MG63 (cell line): ENCODE measurements around the gene HPSE2. TPM values are rescaled to one million over a fixed set of nuclear protein-coding genes. Genes with fewer than 3 reads are reported as not detected.
A peak's percentile ranks its signal among the peaks of the same experiment; 100 is the strongest.

Experiments
- DNase-seq: peaks from one replicate; pipeline ENCODE4 v3.0.0-alpha.2; 2020
- H3K27me3 ChIP-seq: fragments of 250-450 bp; sonication (Bioruptor Pico); 2 replicates; pipeline ENCODE4 v1.5.1; 2020; ENCODE audit warnings: mild to moderate bottlenecking, moderate library complexity
- H3K36me3 ChIP-seq: fragments of 250-450 bp; sonication (Bioruptor Pico); 2 replicates; pipeline ENCODE4 v1.5.1; 2020; ENCODE audit warnings: mild to moderate bottlenecking, moderate library complexity
- H3K4me3 ChIP-seq: fragments of 250-450 bp; sonication (Bioruptor Pico); 2 replicates; pipeline ENCODE4 v1.5.1; 2020; ENCODE audit warnings: mild to moderate bottlenecking, moderate library complexity
- H3K9me3 ChIP-seq: fragments of 250-450 bp; sonication (Bioruptor Pico); 2 replicates; pipeline ENCODE4 v1.5.1; 2020; ENCODE audit warnings: mild to moderate bottlenecking, moderate library complexity
- total RNA-seq: library from RNA; depleted of rRNA; stranded (reverse); fragments of >200 nt; shearing (Covaris generic); gene quantifications from 2 replicates; pipeline ENCODE4 v1.2.3, GENCODE V29; 2014; ENCODE audit warnings: low replicate concordance

The HPSE2 gene
- total RNA-seq, 1 experiment from 2014 or later = not detected

DNA sequence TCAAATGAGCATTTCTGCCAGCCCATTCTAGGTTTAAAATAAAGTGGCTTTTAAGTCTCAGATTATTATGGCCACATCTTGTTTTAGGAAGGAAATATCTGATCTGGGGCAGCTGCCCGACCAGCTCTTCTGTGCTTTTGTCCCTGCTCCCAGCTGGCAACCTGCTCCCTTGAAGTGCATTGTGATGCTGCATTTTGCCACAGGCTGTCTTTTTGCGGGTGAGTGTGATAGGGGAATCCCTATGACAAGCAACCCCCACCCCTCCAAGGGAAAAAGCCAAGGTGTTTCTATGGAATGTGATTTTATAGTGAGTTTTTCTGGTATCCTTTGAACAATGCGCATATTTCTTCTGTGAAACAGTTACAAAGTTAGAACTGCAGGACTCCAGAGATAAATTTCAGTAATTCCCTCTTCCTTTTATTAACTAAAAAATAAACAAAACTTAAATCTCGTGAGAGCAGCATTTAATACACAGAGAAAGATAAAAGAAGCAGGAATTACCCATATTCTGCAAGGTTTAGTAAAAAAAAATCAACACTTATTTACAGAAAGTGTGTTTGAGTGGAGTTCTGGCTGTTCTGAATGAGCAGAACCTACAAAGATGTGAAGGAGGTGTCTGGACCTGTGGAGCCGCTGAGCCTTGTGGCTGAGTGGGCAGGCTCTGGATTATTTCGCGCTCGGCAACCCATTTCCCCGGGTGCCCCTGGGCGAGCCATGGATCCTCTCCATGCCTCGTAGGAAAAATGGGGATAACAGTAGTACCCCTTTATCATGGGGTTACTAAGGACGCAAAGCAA, 778.8 kb downstream of the HPSE2 start:
- Histone ChIP-seq H3K27me3 (no peaks in the 10 kb centered on the region), H3K36me3 (no peaks in the 10 kb centered on the region), H3K4me3 (no peak overlapping the region), H3K9me3 (no peaks in the 10 kb centered on the region)
- DNase-seq = no peak

DNA sequence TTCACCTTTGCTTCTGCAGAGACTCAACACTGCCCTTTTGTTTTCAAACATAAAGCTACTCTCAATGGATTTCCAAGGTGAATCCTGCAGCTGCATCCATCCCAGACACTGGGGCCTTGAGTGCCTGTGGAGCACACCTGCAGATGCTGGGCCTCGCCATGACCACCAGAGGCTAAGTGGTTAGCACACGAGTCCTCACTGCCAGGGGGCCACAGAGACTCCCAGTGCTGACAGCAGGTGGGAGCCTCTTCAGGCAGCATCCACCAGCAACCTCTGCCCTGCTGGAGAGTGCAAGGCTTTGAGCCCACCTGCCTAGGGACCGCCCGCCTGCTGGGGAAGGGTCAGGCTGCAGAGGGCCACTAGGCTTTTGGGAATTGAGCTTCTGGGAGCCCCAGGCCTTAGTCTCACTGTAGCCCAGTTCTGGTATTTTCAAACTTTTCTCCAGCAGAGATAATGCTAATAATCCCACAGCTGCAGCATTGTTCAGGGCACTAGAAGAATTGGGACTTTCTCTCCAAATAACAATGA, 779.5 kb downstream of the HPSE2 start:
- no peak for DNase-seq
- H3K36me3 ChIP-seq = no peaks in the 10 kb centered on the region
- no peaks in the 10 kb centered on the region; the same call in 1 of the 2 replicates for H3K27me3 ChIP-seq
- no peaks in the 10 kb centered on the region for H3K9me3 ChIP-seq
- no peak overlapping the region for H3K4me3 ChIP-seq

- Histone ChIP-seq H3K27me3 (no peaks in the 10 kb centered on the region; the same call in 1 of the 2 replicates), H3K9me3 (no peaks in the 10 kb centered on the region), H3K36me3 (no peaks in the 10 kb centered on the region), H3K4me3 (no peak overlapping the region)
- DNase-seq = no peak
These were observed 781.9 kb downstream of the HPSE2 start for GRCh38 chr10:98453729-98454128.

DNA sequence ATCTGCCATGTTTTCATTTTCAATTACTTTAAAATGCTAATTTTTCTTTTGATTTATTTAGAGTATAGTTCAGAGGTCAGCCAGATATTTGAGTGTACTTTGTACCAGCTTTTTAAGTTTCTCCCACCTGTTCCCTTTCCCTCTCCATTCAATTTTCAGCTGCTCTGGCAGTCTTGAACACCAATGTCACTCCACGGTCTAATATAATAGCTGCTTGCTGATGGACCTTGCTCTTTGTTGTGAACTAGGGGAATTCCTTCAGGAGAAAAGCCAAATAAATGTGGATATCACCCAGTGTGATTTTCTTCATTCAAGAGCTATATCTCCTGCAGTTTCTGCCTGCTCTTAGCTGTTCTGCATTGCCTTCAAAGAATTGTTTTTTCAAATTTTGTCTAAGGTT, 785.0 kb downstream of the HPSE2 start:
- DNase-seq = no peak
- Histone ChIP-seq H3K36me3 (no peaks in the 10 kb centered on the region), H3K27me3 (no peaks in the 10 kb centered on the region; the same call in 1 of the 2 replicates), H3K9me3 (no peaks in the 10 kb centered on the region), H3K4me3 (no peak overlapping the region)

- Histone ChIP-seq H3K4me3 (no peak overlapping the region), H3K9me3 (no peaks in the 10 kb centered on the region), H3K36me3 (peaks cover 8% of the 10 kb centered on the region; the same call in 1 of the 2 replicates), H3K27me3 (no peaks in the 10 kb centered on the region; the same call in 1 of the 2 replicates)
- DNase-seq = no peak
These were observed 786.4 kb downstream of the HPSE2 start for GRCh38 chr10:98449287-98449686.

- no peaks in the 10 kb centered on the region; the same call in 1 of the 2 replicates for H3K27me3 ChIP-seq
- peak; percentile 79 for DNase-seq
- peak within 1 kb of the TSS; percentile 94 for H3K4me3 ChIP-seq
- peaks cover 15% of the 10 kb centered on the region for H3K36me3 ChIP-seq
- H3K9me3 ChIP-seq = no peaks in the 10 kb centered on the region
These were observed 788.9 kb downstream of the HPSE2 start, which contains the start of gene HPS1 for GRCh38 chr10:98446661-98447221. Gene HPS1 (minus strand): TSS chr10:98446935. CDS start chr10:98443240, 3,695 bp downstream.

GRCh38 chr10:98446151-98446660, 789.4 kb downstream of the HPSE2 start:
- Histone ChIP-seq H3K9me3 (no peaks in the 10 kb centered on the region), H3K36me3 (peaks cover 15% of the 10 kb centered on the region), H3K27me3 (no peaks in the 10 kb centered on the region; the same call in 1 of the 2 replicates), H3K4me3 (peak overlapping the region; percentile 94)
- DNase-seq = peak; percentile 42

DNA sequence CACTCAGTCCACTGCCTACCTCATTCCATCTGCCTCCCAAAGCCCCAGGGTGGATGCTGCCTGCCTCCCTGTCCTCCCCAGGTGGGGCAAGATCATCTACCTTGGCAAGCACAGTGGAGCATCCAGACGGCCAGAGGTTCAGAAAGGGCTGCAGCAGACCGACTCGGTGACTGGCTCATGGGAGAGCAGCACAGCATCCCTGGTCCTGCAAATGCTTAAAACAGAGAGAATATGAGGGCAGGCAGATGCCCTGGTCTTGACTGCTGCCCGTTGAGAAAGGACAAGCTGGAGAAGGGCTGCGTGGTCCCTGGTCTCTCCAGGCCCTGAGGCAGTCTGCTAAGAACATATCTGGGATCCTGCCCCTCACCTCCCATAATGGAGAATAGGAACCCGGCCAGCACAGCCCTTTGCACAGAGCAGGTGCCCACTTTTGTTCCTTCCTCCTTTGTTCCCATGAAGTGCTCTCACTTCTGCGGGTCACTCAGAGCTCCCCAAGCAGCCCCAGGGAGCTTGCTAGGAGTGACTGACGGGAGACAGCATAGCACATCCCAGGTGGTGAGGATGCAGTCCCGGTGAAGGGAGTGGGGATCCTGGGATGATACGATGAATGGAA, 790.3 kb downstream of the HPSE2 start:
- no peaks in the 10 kb centered on the region for H3K9me3 ChIP-seq
- no peak for DNase-seq
- no peaks in the 10 kb centered on the region for H3K27me3 ChIP-seq
- H3K36me3 ChIP-seq = peaks cover 15% of the 10 kb centered on the region
- no peak overlapping the region for H3K4me3 ChIP-seq

GRCh38 chr10:98444314-98445006, 791.2 kb downstream of the HPSE2 start:
- no peak overlapping the region for H3K4me3 ChIP-seq
- DNase-seq = no peak
- H3K36me3 ChIP-seq = peaks cover 21% of the 10 kb centered on the region
- H3K27me3 ChIP-seq = no peaks in the 10 kb centered on the region
- H3K9me3 ChIP-seq = no peaks in the 10 kb centered on the region

DNA sequence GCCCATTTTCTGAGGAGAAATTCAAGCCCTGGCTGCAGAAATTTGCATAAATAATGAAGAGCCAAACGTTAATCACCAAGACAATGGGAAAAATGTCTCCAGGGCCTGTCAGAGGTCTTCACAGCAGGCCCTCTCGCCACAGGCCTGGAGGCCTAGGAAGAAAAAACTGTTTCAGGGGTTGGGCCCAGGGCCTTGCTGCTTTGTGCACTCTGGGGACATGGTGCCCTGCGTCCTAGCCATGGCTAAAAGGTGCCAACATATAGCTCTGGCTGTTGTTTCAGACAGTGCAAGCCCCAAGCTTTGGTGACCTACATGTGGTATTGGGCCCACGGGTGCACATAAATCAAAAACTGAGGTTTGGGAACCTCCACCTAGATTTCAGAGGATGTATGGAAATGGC, 796.9 kb downstream of the HPSE2 start:
- H3K27me3 ChIP-seq = no peaks in the 10 kb centered on the region
- no peak for DNase-seq
- H3K4me3 ChIP-seq = no peak overlapping the region
- no peaks in the 10 kb centered on the region for H3K9me3 ChIP-seq
- peaks cover 39% of the 10 kb centered on the region for H3K36me3 ChIP-seq

DNA sequence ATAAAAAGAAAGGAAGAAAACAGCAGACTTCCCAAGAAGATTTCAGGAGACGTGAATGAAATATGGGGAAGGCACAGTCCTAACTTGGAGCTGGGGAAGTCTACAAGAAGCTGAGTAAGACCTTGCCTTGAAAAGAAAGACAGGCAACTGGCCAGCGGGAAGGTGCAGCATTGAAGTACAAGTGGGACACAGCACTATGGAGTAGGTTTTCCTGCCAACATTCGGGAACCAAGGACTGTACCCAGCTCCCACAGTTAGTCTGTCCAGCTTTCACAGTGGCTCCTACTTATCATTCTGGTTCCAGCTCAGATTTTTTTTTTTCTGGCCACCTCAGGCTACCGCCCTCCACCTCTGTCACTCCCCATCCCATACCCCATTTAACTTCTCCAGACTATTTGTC, 798.9 kb downstream of the HPSE2 start:
- no peak for DNase-seq

DNA sequence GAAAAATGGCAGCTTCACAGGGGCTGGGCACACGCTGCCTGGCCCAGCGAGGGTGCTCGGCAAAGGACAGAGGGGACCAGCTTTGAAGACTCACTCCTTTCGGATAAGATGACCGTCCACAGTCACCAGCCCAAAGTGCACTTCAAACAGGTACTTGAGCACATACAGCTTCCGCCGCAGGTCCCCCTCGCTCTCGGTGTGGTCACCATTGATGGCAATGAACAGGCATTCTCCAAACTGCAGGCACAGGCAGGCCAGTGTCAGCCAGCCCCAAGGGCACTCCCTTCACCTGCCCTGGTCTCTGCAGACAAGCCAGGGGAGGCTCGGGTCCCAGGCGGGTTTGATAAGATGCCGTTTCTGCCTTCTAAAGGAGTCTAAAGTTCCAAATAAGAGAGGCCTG, 800.5 kb downstream of the HPSE2 start:
- H3K9me3 ChIP-seq = no peaks in the 10 kb centered on the region
- H3K4me3 ChIP-seq = no peak overlapping the region
- H3K36me3 ChIP-seq = peaks cover 41% of the 10 kb centered on the region
- H3K27me3 ChIP-seq = no peaks in the 10 kb centered on the region
- DNase-seq = no peak

More for the DNA sequence above, 798.9 kb downstream of the HPSE2 start:
- Histone ChIP-seq H3K4me3 (no peak overlapping the region), H3K36me3 (peaks cover 37% of the 10 kb centered on the region), H3K9me3 (no peaks in the 10 kb centered on the region), H3K27me3 (no peaks in the 10 kb centered on the region)

GRCh38 chr10:98433881-98434732, 801.5 kb downstream of the HPSE2 start:
- Histone ChIP-seq H3K36me3 (peaks cover 31% of the 10 kb centered on the region), H3K4me3 (no peak overlapping the region), H3K27me3 (no peaks in the 10 kb centered on the region), H3K9me3 (no peaks in the 10 kb centered on the region)
- DNase-seq = no peak

DNA sequence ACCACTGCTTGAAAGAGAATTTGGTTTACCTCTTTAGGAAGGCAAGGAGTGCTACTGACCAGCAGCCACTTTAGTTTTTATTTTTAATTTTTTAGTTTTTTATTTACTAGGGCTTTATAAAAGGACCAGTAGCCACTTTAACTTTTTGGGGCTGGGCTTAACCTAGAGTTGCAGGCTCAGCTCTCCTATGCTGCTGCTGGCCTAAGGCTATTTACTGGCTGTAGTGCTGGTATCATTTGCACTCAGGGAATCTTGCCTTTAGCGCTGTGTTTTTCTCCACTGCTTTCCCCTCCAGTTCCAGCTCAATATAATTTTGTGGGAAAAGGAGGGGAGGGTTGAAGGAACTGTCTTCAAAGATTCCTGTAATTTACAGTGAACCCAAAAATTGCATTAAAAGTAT, 802.3 kb downstream of the HPSE2 start:
- peaks cover 29% of the 10 kb centered on the region for H3K36me3 ChIP-seq
- no peaks in the 10 kb centered on the region for H3K27me3 ChIP-seq
- H3K4me3 ChIP-seq = no peak overlapping the region
- no peaks in the 10 kb centered on the region for H3K9me3 ChIP-seq
- DNase-seq = no peak

- Histone ChIP-seq H3K36me3 (peaks cover 28% of the 10 kb centered on the region), H3K27me3 (no peaks in the 10 kb centered on the region), H3K9me3 (no peaks in the 10 kb centered on the region), H3K4me3 (no peak overlapping the region)
- DNase-seq = no peak
These were observed 803.3 kb downstream of the HPSE2 start for GRCh38 chr10:98432330-98432729.

DNA sequence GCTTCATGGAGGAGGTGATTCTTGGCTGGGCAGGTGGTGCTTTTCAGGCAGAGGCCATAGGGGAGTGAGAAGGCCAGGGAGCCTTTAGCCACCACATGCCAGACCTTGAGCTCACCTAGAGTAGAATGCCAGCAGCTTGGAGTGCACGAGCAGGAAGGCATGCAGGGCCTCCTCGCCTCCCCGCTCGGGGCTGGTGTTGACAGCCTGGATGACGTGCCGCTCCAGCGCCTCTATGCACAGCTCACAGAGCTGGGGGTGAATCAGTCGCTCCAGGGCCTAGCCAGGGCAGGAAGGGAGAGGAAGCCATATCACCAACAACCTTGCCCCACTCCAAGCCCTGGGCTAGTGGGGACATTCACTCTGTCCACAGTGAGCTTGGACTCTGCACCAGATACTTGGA, 804.6 kb downstream of the HPSE2 start:
- H3K9me3 ChIP-seq = no peaks in the 10 kb centered on the region
- H3K27me3 ChIP-seq = no peaks in the 10 kb centered on the region
- DNase-seq = no peak
- H3K36me3 ChIP-seq = peaks cover 27% of the 10 kb centered on the region
- no peak overlapping the region for H3K4me3 ChIP-seq
